HEK293 (cell line): ENCODE data around the gene C16orf86.
A peak's percentile ranks its signal among the peaks of the same experiment; 100 is the strongest.

Experiments
- CTCF ChIA-PET: fragments of 350-600 bp; formaldehyde crosslinking; extraction: SDS; loops from one replicate; lab custom pipeline; 2021; ENCODE audit warnings: antibody characterized with exemption; lab: Yijun Ruan, JAX
- POLR2A ChIA-PET: fragments of 300-600 bp; formaldehyde crosslinking; extraction: SDS; loops from one replicate; lab custom pipeline; 2020; ENCODE audit warnings: antibody characterized with exemption, inconsistent platforms; lab: Yijun Ruan, JAX
- H3K27ac ChIP-seq: fragments of 200-500 bp; sonication (Bioruptor generic); 2 replicates; pipeline ENCODE4 v1.5.1; 2014; ENCODE audit warnings: low read depth, low read length, control low read depth, inconsistent platforms; ENCODE audit errors: extremely low read depth
- H3K36me3 ChIP-seq, 2 experiments: fragments of 200-500 bp in 1 of 2; sonication (Bioruptor generic) in 1 of 2; 1 replicate in 1 of 2; 2 replicates in 1 of 2; pipeline ENCODE4 v1.5.1; 2014 to 2017; ENCODE audit warnings: inconsistent platforms in 2 of 2, low read length in 2 of 2; ENCODE audit not compliant: control insufficient read depth in 2 of 2, insufficient read depth in 1 of 2
- H3K4me1 ChIP-seq: fragments of 200-500 bp; sonication (Bioruptor generic); 2 replicates; pipeline ENCODE4 v1.5.1; 2014; ENCODE audit warnings: mild to moderate bottlenecking, low read length, inconsistent platforms; ENCODE audit not compliant: control insufficient read depth, insufficient read depth
- H3K4me3 ChIP-seq: 2 replicates; pipeline ENCODE4 v1.5.1; 2011; ENCODE audit warnings: low read depth, mild to moderate bottlenecking, control low read depth, low read length, moderate library complexity
- H3K9me3 ChIP-seq: fragments of 200-500 bp; sonication (Bioruptor generic); 2 replicates; pipeline ENCODE4 v1.5.1; 2014; ENCODE audit warnings: low read depth, low read length, inconsistent platforms; ENCODE audit not compliant: control insufficient read depth, insufficient read depth
- BCL11B ChIP-seq: fragments of 450-650 bp; formaldehyde crosslinking; IDR thresholded peaks from 2 replicates; pipeline ENCODE4 v1.5.1; 2016; ENCODE audit warnings: low read depth, missing biosample characterization, missing genetic modification characterization
- MEIS1 ChIP-seq: sonication (generic); formaldehyde crosslinking; IDR thresholded peaks from 2 replicates; pipeline ENCODE4 v1.8.1; 2022; ENCODE audit warnings: missing genetic modification reagents, mild to moderate bottlenecking, borderline replicate concordance
- OVOL3 ChIP-seq: fragments of 450-650 bp; formaldehyde crosslinking; IDR thresholded peaks from 2 replicates; pipeline ENCODE4 v1.5.1; 2016; ENCODE audit warnings: missing biosample characterization, missing genetic modification characterization
- SALL2 ChIP-seq: fragments of 450-650 bp; formaldehyde crosslinking; IDR thresholded peaks from 2 replicates; pipeline ENCODE4 v1.5.0; 2017; ENCODE audit warnings: missing biosample characterization, mild to moderate bottlenecking, missing genetic modification characterization, borderline replicate concordance
- WT1 ChIP-seq: fragments of 450-650 bp; formaldehyde crosslinking; IDR thresholded peaks from 2 replicates; pipeline ENCODE4 v1.5.1; 2016; ENCODE audit warnings: missing biosample characterization, missing genetic modification characterization
- ZBTB1 ChIP-seq: fragments of 450-650 bp; formaldehyde crosslinking; IDR thresholded peaks from 2 replicates; pipeline ENCODE4 v1.5.1; 2016; ENCODE audit warnings: missing biosample characterization, missing genetic modification characterization
- ZBTB21 ChIP-seq: fragments of 450-650 bp; formaldehyde crosslinking; IDR thresholded peaks from 2 replicates; pipeline ENCODE4 v1.5.1; 2017; ENCODE audit warnings: missing biosample characterization, missing genetic modification characterization
- ZBTB48 ChIP-seq: fragments of 450-650 bp; formaldehyde crosslinking; IDR thresholded peaks from 2 replicates; pipeline ENCODE4 v1.5.1; 2016; ENCODE audit warnings: missing biosample characterization, missing genetic modification characterization
- ZBTB7A ChIP-seq: fragments of 450-650 bp; formaldehyde crosslinking; IDR thresholded peaks from 2 replicates; pipeline ENCODE4 v1.5.1; 2016; ENCODE audit warnings: low read depth, missing biosample characterization, missing genetic modification characterization
- ZNF184 ChIP-seq: fragments of 450-650 bp; IDR thresholded peaks from 2 replicates; pipeline ENCODE4 v1.5.1; 2018; ENCODE audit warnings: missing biosample characterization, mild to moderate bottlenecking, missing genetic modification characterization
- ZNF302 ChIP-seq: fragments of 450-650 bp; formaldehyde crosslinking; IDR thresholded peaks from 2 replicates; pipeline ENCODE4 v1.5.1; 2016; ENCODE audit warnings: missing biosample characterization, missing genetic modification characterization, low read depth
- ZNF366 ChIP-seq: fragments of 450-650 bp; formaldehyde crosslinking; conservative IDR thresholded peaks from 2 replicates; pipeline ENCODE4 v1.5.1; 2016; ENCODE audit warnings: missing biosample characterization, missing genetic modification characterization
- ZNF423 ChIP-seq: fragments of 450-650 bp; formaldehyde crosslinking; IDR thresholded peaks from 2 replicates; pipeline ENCODE4 v1.5.1; 2016; ENCODE audit warnings: missing biosample characterization, missing genetic modification characterization
- ZNF48 ChIP-seq: fragments of 450-650 bp; formaldehyde crosslinking; IDR thresholded peaks from 2 replicates; pipeline ENCODE4 v1.5.1; 2016; ENCODE audit warnings: missing biosample characterization, missing genetic modification characterization
- ZNF76 ChIP-seq: fragments of 450-650 bp; formaldehyde crosslinking; IDR thresholded peaks from 2 replicates; pipeline ENCODE4; 2016; ENCODE audit warnings: low read depth, missing biosample characterization, missing genetic modification characterization, borderline replicate concordance
- TF ChIP-seq, protein P1 (sequence below): fragments of 450-650 bp; formaldehyde crosslinking; IDR thresholded peaks from 2 replicates; pipeline ENCODE4 v1.5.1; 2016; ENCODE audit warnings: missing biosample characterization, missing genetic modification characterization, low read depth
- TF ChIP-seq, protein P2 (sequence below): fragments of 450-650 bp; formaldehyde crosslinking; IDR thresholded peaks from 2 replicates; pipeline ENCODE4 v1.5.1; 2017; ENCODE audit warnings: missing biosample characterization, missing genetic modification characterization
- TF ChIP-seq, protein P3 (sequence below): fragments of 450-650 bp; formaldehyde crosslinking; IDR thresholded peaks from 2 replicates; pipeline ENCODE4 v1.5.1; 2016; ENCODE audit warnings: missing biosample characterization, missing genetic modification characterization
- TF ChIP-seq, protein P4 (sequence below): fragments of 450-650 bp; formaldehyde crosslinking; IDR thresholded peaks from 2 replicates; pipeline ENCODE4 v1.5.1; 2016; ENCODE audit warnings: missing biosample characterization, missing genetic modification characterization
- TF ChIP-seq, protein P5 (sequence below): fragments of 450-650 bp; formaldehyde crosslinking; IDR thresholded peaks from 2 replicates; pipeline ENCODE4 v1.5.1; 2017; ENCODE audit warnings: missing biosample characterization, missing genetic modification characterization

C16orf86 gene

DNA sequence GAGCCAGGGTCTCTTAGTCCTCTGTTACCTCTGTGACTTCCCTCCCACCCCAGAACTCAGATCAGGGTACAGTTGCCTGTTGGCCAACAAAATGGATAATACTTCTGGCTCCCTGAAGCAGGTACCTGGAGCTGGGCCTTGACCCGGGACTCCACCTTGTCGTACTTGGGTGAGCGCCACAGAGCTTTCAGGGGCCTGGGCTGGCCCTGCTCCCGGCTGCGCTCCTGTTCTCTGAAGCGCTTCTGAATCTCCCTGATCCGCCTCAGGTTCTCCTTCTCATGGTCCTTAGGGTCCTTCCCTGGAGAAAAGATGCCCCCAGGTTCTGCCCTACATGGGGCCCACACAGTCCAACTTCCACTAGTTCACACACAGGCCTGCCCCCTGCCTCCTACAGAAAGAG lies 1.7 kb upstream of the C16orf86 start:
- TF ChIP-seq SALL2 (tag by site-specific recombination): no peak
- ChIA-PET CTCF (interaction anchor here (1.3 kb wide), 2 partner anchors 9 to 144 kb away, joined by 3 to 6 read pairs; no protein-coding TSS in a partner anchor), POLR2A (no interaction called here)
- no peak overlapping the region for H3K27ac ChIP-seq
- no peaks in the 10 kb centered on the region for H3K4me1 ChIP-seq
- no peaks in the 10 kb centered on the region for H3K9me3 ChIP-seq
- no peak overlapping the region for H3K4me3 ChIP-seq
- peaks cover 0 to 37% of the 10 kb centered on the region in 2 experiments; a peak in 1 of 3 replicates for H3K36me3 ChIP-seq

DNA sequence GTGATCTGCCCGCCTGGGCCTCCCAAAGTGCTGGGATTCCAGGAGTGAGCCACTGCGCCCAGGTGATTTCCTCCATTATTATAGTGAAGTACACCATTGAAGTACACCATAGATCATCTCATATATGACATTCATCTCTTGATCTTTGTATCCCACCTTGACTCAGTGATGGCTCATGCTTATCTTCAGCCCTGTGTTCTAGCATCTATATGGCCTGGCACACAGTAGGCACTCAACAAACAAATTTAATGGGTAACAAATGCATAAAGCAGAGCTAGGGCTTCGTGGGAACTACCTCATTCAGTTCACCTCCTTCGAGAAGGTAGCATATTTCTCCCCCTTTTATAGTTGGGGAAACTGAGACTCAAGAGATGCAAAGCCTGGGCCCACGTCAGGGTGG lies 1.0 kb upstream of the C16orf86 start:
- TF ChIP-seq ZBTB21 (tag by site-specific recombination): no peak
- TF ChIP-seq, protein P1, sequence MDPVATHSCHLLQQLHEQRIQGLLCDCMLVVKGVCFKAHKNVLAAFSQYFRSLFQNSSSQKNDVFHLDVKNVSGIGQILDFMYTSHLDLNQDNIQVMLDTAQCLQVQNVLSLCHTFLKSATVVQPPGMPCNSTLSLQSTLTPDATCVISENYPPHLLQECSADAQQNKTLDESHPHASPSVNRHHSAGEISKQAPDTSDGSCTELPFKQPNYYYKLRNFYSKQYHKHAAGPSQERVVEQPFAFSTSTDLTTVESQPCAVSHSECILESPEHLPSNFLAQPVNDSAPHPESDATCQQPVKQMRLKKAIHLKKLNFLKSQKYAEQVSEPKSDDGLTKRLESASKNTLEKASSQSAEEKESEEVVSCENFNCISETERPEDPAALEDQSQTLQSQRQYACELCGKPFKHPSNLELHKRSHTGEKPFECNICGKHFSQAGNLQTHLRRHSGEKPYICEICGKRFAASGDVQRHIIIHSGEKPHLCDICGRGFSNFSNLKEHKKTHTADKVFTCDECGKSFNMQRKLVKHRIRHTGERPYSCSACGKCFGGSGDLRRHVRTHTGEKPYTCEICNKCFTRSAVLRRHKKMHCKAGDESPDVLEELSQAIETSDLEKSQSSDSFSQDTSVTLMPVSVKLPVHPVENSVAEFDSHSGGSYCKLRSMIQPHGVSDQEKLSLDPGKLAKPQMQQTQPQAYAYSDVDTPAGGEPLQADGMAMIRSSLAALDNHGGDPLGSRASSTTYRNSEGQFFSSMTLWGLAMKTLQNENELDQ (tag by site-specific recombination): no peak
- TF ChIP-seq MEIS1 (CRISPR knock-in tag): no peak
- no peak for TF ChIP-seq ZNF184 (tag by site-specific recombination)
- TF ChIP-seq ZNF423: no peak
- TF ChIP-seq, protein P2, sequence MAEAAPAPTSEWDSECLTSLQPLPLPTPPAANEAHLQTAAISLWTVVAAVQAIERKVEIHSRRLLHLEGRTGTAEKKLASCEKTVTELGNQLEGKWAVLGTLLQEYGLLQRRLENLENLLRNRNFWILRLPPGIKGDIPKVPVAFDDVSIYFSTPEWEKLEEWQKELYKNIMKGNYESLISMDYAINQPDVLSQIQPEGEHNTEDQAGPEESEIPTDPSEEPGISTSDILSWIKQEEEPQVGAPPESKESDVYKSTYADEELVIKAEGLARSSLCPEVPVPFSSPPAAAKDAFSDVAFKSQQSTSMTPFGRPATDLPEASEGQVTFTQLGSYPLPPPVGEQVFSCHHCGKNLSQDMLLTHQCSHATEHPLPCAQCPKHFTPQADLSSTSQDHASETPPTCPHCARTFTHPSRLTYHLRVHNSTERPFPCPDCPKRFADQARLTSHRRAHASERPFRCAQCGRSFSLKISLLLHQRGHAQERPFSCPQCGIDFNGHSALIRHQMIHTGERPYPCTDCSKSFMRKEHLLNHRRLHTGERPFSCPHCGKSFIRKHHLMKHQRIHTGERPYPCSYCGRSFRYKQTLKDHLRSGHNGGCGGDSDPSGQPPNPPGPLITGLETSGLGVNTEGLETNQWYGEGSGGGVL (tag by site-specific recombination): no peak
- Histone ChIP-seq H3K36me3 (peaks cover 0 to 37% of the 10 kb centered on the region in 2 experiments; a peak in 1 of 3 replicates), H3K4me1 (no peaks in the 10 kb centered on the region), H3K4me3 (peak overlapping the region; percentile 57), H3K9me3 (no peaks in the 10 kb centered on the region), H3K27ac (peak overlapping the region; percentile 43; the same call in 1 of the 2 replicates)
- CTCF ChIA-PET: interaction anchor here (1.3 kb wide), 2 partner anchors 98 to 145 kb away, joined by 3 to 6 read pairs; no protein-coding TSS in a partner anchor
- POLR2A ChIA-PET: interaction anchor here (1.5 kb wide), 1 partner anchor 144 kb away, joined by 4 read pairs; no protein-coding TSS in a partner anchor

DNA sequence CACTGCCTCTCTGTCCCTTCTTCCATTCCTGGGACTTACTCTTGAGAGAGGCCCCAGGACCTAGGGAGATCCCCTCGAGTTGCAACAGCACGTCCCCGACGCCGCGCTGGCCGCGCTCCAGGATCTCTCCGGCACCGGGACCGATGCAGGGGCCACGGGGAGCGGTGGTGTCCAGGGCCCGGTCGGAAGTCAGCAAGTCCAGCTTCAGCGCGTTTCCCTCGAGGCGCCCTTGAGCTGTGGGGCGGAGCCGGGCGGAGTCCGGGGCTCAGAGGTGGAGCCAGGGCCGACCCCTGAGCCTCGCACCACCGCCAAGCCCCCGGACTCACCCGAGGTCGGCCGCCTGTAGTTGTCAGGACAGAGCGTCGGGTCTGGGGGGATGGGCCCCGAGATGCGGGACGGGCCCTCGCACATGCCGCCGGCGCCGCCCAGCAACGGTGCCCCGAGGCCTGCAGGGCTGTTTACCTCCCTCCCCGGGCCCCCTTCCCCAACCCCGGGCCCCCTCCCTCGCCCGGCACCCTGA lies 522 bp upstream of the C16orf86 start:
- H3K4me1 ChIP-seq: no peaks in the 10 kb centered on the region
- ChIA-PET CTCF (interaction anchor here (0.9 to 3.0 kb wide), 3 partner anchors 99 to 165 kb away, joined by 3 to 19 read pairs (median 3); no protein-coding TSS in a partner anchor), POLR2A (interaction anchor here (0.5 to 1.5 kb wide), 2 partner anchors 145 to 378 kb away, joined by 4 read pairs; no protein-coding TSS in a partner anchor)
- no peaks in the 10 kb centered on the region for H3K9me3 ChIP-seq
- peak overlapping the region; percentile 57 for H3K4me3 ChIP-seq
- H3K27ac ChIP-seq: peak overlapping the region; percentile 43; the same call in 1 of the 2 replicates
- peaks cover 0 to 37% of the 10 kb centered on the region in 2 experiments; a peak in 1 of 3 replicates for H3K36me3 ChIP-seq
- TF ChIP-seq WT1 (tag by site-specific recombination) (0 out of 2 replicates have a peak, but pooled peaks have one; percentile 13), ZBTB48 (tag by site-specific recombination) (peak; percentile 45; the same call in 1 of the 2 replicates), ZBTB1 (tag by site-specific recombination) (no peak), BCL11B (tag by site-specific recombination) (peak; percentile 29; the same call in 1 of the 2 replicates), ZNF366 (tag by site-specific recombination) (no peak), ZNF76 (no peak), ZNF302 (tag by site-specific recombination) (no peak), ZNF48 (no peak), ZBTB21 (tag by site-specific recombination) (no peak), OVOL3 (no peak), ZBTB7A (tag by site-specific recombination) (no peak)
- TF ChIP-seq, protein P3, sequence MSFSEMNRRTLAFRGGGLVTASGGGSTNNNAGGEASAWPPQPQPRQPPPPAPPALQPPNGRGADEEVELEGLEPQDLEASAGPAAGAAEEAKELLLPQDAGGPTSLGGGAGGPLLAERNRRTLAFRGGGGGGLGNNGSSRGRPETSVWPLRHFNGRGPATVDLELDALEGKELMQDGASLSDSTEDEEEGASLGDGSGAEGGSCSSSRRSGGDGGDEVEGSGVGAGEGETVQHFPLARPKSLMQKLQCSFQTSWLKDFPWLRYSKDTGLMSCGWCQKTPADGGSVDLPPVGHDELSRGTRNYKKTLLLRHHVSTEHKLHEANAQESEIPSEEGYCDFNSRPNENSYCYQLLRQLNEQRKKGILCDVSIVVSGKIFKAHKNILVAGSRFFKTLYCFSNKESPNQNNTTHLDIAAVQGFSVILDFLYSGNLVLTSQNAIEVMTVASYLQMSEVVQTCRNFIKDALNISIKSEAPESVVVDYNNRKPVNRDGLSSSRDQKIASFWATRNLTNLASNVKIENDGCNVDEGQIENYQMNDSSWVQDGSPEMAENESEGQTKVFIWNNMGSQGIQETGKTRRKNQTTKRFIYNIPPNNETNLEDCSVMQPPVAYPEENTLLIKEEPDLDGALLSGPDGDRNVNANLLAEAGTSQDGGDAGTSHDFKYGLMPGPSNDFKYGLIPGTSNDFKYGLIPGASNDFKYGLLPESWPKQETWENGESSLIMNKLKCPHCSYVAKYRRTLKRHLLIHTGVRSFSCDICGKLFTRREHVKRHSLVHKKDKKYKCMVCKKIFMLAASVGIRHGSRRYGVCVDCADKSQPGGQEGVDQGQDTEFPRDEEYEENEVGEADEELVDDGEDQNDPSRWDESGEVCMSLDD (tag by site-specific recombination): no peak
- TF ChIP-seq, protein P4, sequence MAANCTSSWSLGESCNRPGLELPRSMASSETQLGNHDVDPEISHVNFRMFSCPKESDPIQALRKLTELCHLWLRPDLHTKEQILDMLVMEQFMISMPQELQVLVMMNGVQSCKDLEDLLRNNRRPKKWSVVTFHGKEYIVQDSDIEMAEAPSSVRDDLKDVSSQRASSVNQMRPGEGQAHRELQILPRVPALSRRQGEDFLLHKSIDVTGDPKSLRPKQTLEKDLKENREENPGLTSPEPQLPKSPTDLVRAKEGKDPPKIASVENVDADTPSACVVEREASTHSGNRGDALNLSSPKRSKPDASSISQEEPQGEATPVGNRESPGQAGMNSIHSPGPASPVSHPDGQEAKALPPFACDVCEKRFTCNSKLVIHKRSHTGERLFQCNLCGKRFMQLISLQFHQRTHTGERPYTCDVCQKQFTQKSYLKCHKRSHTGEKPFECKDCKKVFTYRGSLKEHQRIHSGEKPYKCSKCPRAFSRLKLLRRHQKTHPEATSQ (tag by site-specific recombination): no peak
- TF ChIP-seq, protein P5, sequence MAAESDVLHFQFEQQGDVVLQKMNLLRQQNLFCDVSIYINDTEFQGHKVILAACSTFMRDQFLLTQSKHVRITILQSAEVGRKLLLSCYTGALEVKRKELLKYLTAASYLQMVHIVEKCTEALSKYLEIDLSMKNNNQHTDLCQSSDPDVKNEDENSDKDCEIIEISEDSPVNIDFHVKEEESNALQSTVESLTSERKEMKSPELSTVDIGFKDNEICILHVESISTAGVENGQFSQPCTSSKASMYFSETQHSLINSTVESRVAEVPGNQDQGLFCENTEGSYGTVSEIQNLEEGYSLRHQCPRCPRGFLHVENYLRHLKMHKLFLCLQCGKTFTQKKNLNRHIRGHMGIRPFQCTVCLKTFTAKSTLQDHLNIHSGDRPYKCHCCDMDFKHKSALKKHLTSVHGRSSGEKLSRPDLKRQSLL (tag by site-specific recombination): peak; percentile 46; the same call in 1 of the 2 replicates
